H1 (cell line): ENCODE results near the gene RFX2. TPM values are rescaled to one million over a fixed set of nuclear protein-coding genes. Genes with fewer than 3 reads are reported as not detected.

Experiments
- CTCF ChIA-PET: fragments of 300-600 bp; sonication (Branson Sonifier 250); formaldehyde crosslinking; loops from one replicate; lab custom pipeline; 2021; ENCODE audit not compliant: partially characterized antibody; lab: Charles Lee
- POLR2A ChIA-PET: fragments of 300-600 bp; sonication (Branson Sonifier 250); formaldehyde crosslinking; loops from one replicate; lab custom pipeline; 2021; ENCODE audit warnings: inconsistent platforms; ENCODE audit not compliant: partially characterized antibody; lab: Charles Lee
- DNase-seq, 2 experiments: peaks; one replicate each; pipeline versions ENCODE4 v3.0.0 to v3.0.0-alpha.2; 2010 to 2022; ENCODE audit warnings: low spot score in 2 of 2, low read depth in 1 of 2, mixed read lengths in 1 of 2
- FAIRE-seq: peaks from 2 replicates; lab custom pipeline; 2011; peaks lifted over from hg19 to GRCh38; lab: Jason Lieb, UNC
- H2AFZ ChIP-seq: 2 replicates; pipeline ENCODE4 v1.8.1; 2012; ENCODE audit warnings: low read length, inconsistent platforms
- H2AK5ac ChIP-seq: 2 replicates; pipeline ENCODE4 v1.6.1; 2013; ENCODE audit warnings: low read depth, low read length
- H2BK120ac ChIP-seq: replicated peaks from 2 replicates; pipeline ENCODE3; 2013; ENCODE audit warnings: low read depth, low read length, inconsistent platforms
- H2BK12ac ChIP-seq: 2 replicates; pipeline ENCODE4 v1.6.1; 2013; ENCODE audit warnings: low read depth, low read length
- H2BK15ac ChIP-seq: 2 replicates; pipeline ENCODE4 v1.6.1; 2013; ENCODE audit warnings: low read length
- H2BK20ac ChIP-seq: 2 replicates; pipeline ENCODE4 v1.6.1; 2013; ENCODE audit warnings: low read length
- H2BK5ac ChIP-seq: 2 replicates; pipeline ENCODE4 v1.6.1; 2013; ENCODE audit warnings: low read depth, low read length
- H3K14ac ChIP-seq: 2 replicates; pipeline ENCODE4 v1.6.1; 2013; ENCODE audit warnings: inconsistent platforms; ENCODE audit not compliant: insufficient read length
- H3K18ac ChIP-seq: 2 replicates; pipeline ENCODE4 v1.6.1; 2013; ENCODE audit warnings: low read length; ENCODE audit errors: extremely low read depth
- H3K23ac ChIP-seq: 2 replicates; pipeline ENCODE4 v1.6.1; 2013; ENCODE audit warnings: inconsistent platforms; ENCODE audit not compliant: insufficient read length
- H3K23me2 ChIP-seq: 2 replicates; pipeline ENCODE4 v1.6.1; 2013; ENCODE audit warnings: low read depth, low read length
- H3K27ac ChIP-seq: 2 replicates; pipeline ENCODE4 v1.6.1; 2011; ENCODE audit warnings: low read depth, low read length, inconsistent platforms
- H3K27me3 ChIP-seq, 4 experiments: replicated peaks in 1 of 4; 1 replicate in 1 of 4; 2 replicates in 3 of 4; pipeline versions ENCODE4 v1.6.1 to v1.8.1; 2011 to 2013; ENCODE audit warnings: low read length in 3 of 4, mild to moderate bottlenecking in 3 of 4, inconsistent platforms in 2 of 4, mixed read lengths in 2 of 4, moderate library complexity in 1 of 4; ENCODE audit not compliant: control insufficient read depth in 3 of 4, insufficient read depth in 3 of 4; ENCODE audit errors: extremely low read depth in 1 of 4
- H3K36me3 ChIP-seq, 4 experiments: 2 replicates each; pipeline versions ENCODE4 v1.6.1 to v1.8.1; 2011 to 2013; ENCODE audit warnings: mild to moderate bottlenecking in 4 of 4, low read length in 3 of 4, moderate library complexity in 2 of 4, control low read depth in 1 of 4, inconsistent platforms in 1 of 4; ENCODE audit not compliant: insufficient read depth in 4 of 4, control insufficient read depth in 2 of 4
- H3K4ac ChIP-seq: replicated peaks from 2 replicates; pipeline ENCODE3; 2013; ENCODE audit warnings: low read length, low read depth, mixed read lengths, inconsistent platforms; ENCODE audit not compliant: insufficient read length
- H3K4me1 ChIP-seq, 4 experiments: replicated peaks in 1 of 4; 1 replicate in 1 of 4; 2 replicates in 3 of 4; pipeline versions ENCODE4 v1.6.1 to v1.8.1; 2011 to 2013; ENCODE audit warnings: low read length in 3 of 4, inconsistent platforms in 2 of 4, mixed read lengths in 1 of 4; ENCODE audit not compliant: insufficient read depth in 4 of 4, control insufficient read depth in 3 of 4
- H3K4me2 ChIP-seq, 2 experiments: 2 replicates each; pipeline versions ENCODE4 v1.6.1 to v1.8.1; 2011 to 2013; ENCODE audit warnings: low read depth in 2 of 2, low read length in 2 of 2, control low read depth in 1 of 2, inconsistent platforms in 1 of 2, mild to moderate bottlenecking in 1 of 2; ENCODE audit not compliant: insufficient read depth in 1 of 2
- H3K4me3 ChIP-seq, 4 experiments: fragments of 200-600, 300-600 bp in 1 of 4; sonication (generic), shearing (Covaris generic), sonication (Bioruptor Twin) in 1 of 4; 2 replicates each; pipeline versions ENCODE4 v1.5.1 to v1.8.1; 2011 to 2016; ENCODE audit warnings: low read length in 4 of 4, low read depth in 3 of 4, control low read depth in 2 of 4, inconsistent platforms in 2 of 4, mild to moderate bottlenecking in 2 of 4, mixed read lengths in 1 of 4, moderate library complexity in 1 of 4; ENCODE audit not compliant: insufficient read depth in 2 of 4; ENCODE audit errors: extremely low read depth in 1 of 4
- H3K56ac ChIP-seq: replicated peaks from 2 replicates; pipeline ENCODE3; 2013; ENCODE audit warnings: low read depth, mild to moderate bottlenecking, mixed read lengths, low read length, inconsistent platforms; ENCODE audit not compliant: insufficient read length
- H3K79me1 ChIP-seq: 2 replicates; pipeline ENCODE4 v1.6.1; 2013; ENCODE audit warnings: low read depth, low read length, control low read depth
- H3K79me2 ChIP-seq, 2 experiments: 2 replicates each; pipeline versions ENCODE4 v1.6.1 to v1.8.1; 2012 to 2013; ENCODE audit warnings: low read length in 2 of 2, mild to moderate bottlenecking in 2 of 2, inconsistent platforms in 1 of 2; ENCODE audit not compliant: insufficient read depth in 2 of 2, control insufficient read depth in 1 of 2
- H3K9ac ChIP-seq, 4 experiments: replicated peaks in 1 of 4; 1 replicate in 1 of 4; 2 replicates in 3 of 4; pipeline versions ENCODE4 v1.6.1 to v1.8.1; 2011 to 2013; ENCODE audit warnings: low read depth in 3 of 4, low read length in 3 of 4, control low read depth in 2 of 4, mild to moderate bottlenecking in 2 of 4, moderate library complexity in 2 of 4, inconsistent platforms in 1 of 4; ENCODE audit errors: extremely low read depth in 1 of 4
- H3K9me3 ChIP-seq, 2 experiments: 2 replicates each; pipeline versions ENCODE4 v1.6.1 to v1.8.1; 2012 to 2013; ENCODE audit warnings: mild to moderate bottlenecking in 2 of 2, moderate library complexity in 2 of 2, control low read depth in 1 of 2, inconsistent platforms in 1 of 2, low read depth in 1 of 2, low read length in 1 of 2, mixed read lengths in 1 of 2; ENCODE audit not compliant: insufficient read depth in 2 of 2
- H4K20me1 ChIP-seq, 2 experiments: replicated peaks in 1 of 2; 2 replicates each; pipeline versions ENCODE3 to v1.8.1; 2011 to 2013; ENCODE audit warnings: inconsistent platforms in 2 of 2, low read length in 2 of 2, mild to moderate bottlenecking in 1 of 2; ENCODE audit not compliant: insufficient read depth in 2 of 2, control insufficient read depth in 1 of 2
- H4K5ac ChIP-seq: 2 replicates; pipeline ENCODE4 v1.6.1; 2013; ENCODE audit warnings: low read length, low read depth, mixed read lengths, inconsistent platforms; ENCODE audit not compliant: insufficient read length
- H4K8ac ChIP-seq: 2 replicates; pipeline ENCODE4 v1.8.0; 2013; ENCODE audit warnings: mild to moderate bottlenecking, moderate library complexity, low read length, inconsistent platforms; ENCODE audit not compliant: insufficient read depth; ENCODE audit errors: extremely low read depth
- H4K91ac ChIP-seq: replicated peaks from 2 replicates; pipeline ENCODE3; 2013; ENCODE audit warnings: low read length, mixed read lengths, inconsistent platforms; ENCODE audit not compliant: insufficient read length
- HDAC6 ChIP-seq: IDR thresholded peaks from one replicate; pipeline ENCODE4 v1.7.1; 2012; ENCODE audit warnings: low read depth, mild to moderate bottlenecking, inconsistent platforms, low read length, moderate library complexity
- SIRT6 ChIP-seq: IDR thresholded peaks from one replicate; pipeline ENCODE4 v1.7.1; 2012; ENCODE audit warnings: low read length, inconsistent platforms
- SIX5 ChIP-seq: IDR thresholded peaks from 2 replicates; pipeline ENCODE4 v1.6.1; 2011; ENCODE audit warnings: mild to moderate bottlenecking, low read depth, low read length
- SUZ12 ChIP-seq: fragments of 200-600 bp; sonication (generic); IDR thresholded peaks from 2 replicates; pipeline ENCODE4 v1.6.1; 2012; ENCODE audit warnings: mild to moderate bottlenecking, inconsistent platforms, low read length, moderate library complexity, mixed read lengths
- WGBS, 2 experiments: shearing (Covaris generic) in 1 of 2; methylation state at CpG; one replicate each; pipeline versions ENCODE4 v1.1.6 to v1.1.7; 2013 to 2015; ENCODE audit warnings: low lambda C conversion rate in 2 of 2, mixed read lengths in 2 of 2, inconsistent platforms in 1 of 2, low coverage in 1 of 2, missing lambda C conversion rate in 1 of 2; ENCODE audit not compliant: insufficient replicate concordance in 2 of 2, insufficient coverage in 1 of 2, insufficient read length in 1 of 2; ENCODE audit errors: extremely low coverage in 1 of 2, missing lambda C conversion rate in 1 of 2; 5-methylcytosine and 5-hydroxymethylcytosine counted together
- polyA plus RNA-seq, 7 experiments: library from polyadenylated mRNA; depleted of rRNA in 3 of 7; stranded (reverse) in 5 of 7; unstranded in 2 of 7; fragments of >200 nt in 5 of 7; fragments of 200-250 nt in 2 of 7; gene quantifications; 1 replicate in 5 of 7; 2 replicates in 1 of 7; 4 replicates in 1 of 7; pipeline versions ENCODE4 v1.2.1 to v1.2.3, GENCODE V29; 2011 to 2013; ENCODE audit warnings: missing spikeins in 2 of 7, mixed read lengths in 2 of 7
- total RNA-seq: library from RNA; stranded (reverse); fragmentation: NEBNext Ultra II Directional; extraction: Animal tissue kit (Norgen Biotek cat#: 25700); gene quantifications from 2 replicates; pipeline ENCODE4 v1.2.1, GENCODE V29; 2021

The RFX2 gene
- total and polyA plus RNA-seq, 2 of the 8 experiments (the other 6 are each of a cell fraction or from before 2014, with no cell fraction given) = 4.8 to 5.3 TPM

- CTCF ChIA-PET = interaction anchor here (1.2 to 3.5 kb wide), 4 partner anchors 57 to 174 kb away, joined by 3 to 13 read pairs (median 6); no protein-coding TSS in a partner anchor
- Histone ChIP-seq H3K56ac (no peak overlapping the region), H3K4me1 (no peaks in the 10 kb centered on the region), H2BK15ac (no peak overlapping the region), H3K9ac (no peak overlapping the region), H3K23me2 (no peaks in the 10 kb centered on the region), H3K4me2 (no peak overlapping the region), H4K20me1 (no peaks in the 10 kb centered on the region), H3K27ac (no peak overlapping the region), H2BK120ac (no peak overlapping the region), H3K18ac (no peak overlapping the region), H2BK12ac (no peak overlapping the region), H3K9me3 (no peaks in the 10 kb centered on the region), H4K8ac (no peak overlapping the region), H3K14ac (no peak overlapping the region), H3K27me3 (no peaks in the 10 kb centered on the region; a peak in 1 of 7 replicates), H4K5ac (no peak overlapping the region), H3K4ac (no peak overlapping the region), H3K4me3 (no peak overlapping the region), H4K91ac (no peak overlapping the region), H2BK5ac (no peak overlapping the region), H3K79me1 (no peaks in the 10 kb centered on the region), H2AFZ (no peak overlapping the region), H2AK5ac (no peak overlapping the region), H3K36me3 (no peaks in the 10 kb centered on the region), H3K79me2 (no peaks in the 10 kb centered on the region), H3K23ac (no peak overlapping the region), H2BK20ac (no peak overlapping the region)
- peak in 1 of 2 experiments; percentile 24 for DNase-seq
- 86% methylated on average over 21 of the region's 21 CpGs; no CpG with 5 or more reads in 1 of the 2 experiments for WGBS, 2 experiments
- no peak for TF ChIP-seq SUZ12
- TF ChIP-seq HDAC6 = no peak
- TF ChIP-seq SIX5 = no peak
- TF ChIP-seq SIRT6 = no peak
- POLR2A ChIA-PET = no interaction called here
- FAIRE-seq = no peak
These were observed 66.1 kb downstream of the RFX2 start for GRCh38 chr19:6044056-6044805.
